ENCODE results near the gene P2RX3.

GRCh38 chr11:57339328-57339727, 1.2 kb downstream of the P2RX3 start:
- TF ChIP-seq CTCF (IDR thresholded peaks at IDR 0.05; ENCODE audit: poor library complexity), result no peak
- no peak for TF ChIP-seq EZH2phosphoT487 (IDR thresholded peaks at IDR 0.05; ENCODE audit: low read depth, severe bottlenecking, unreplicated experiment)
